ENCODE measurements around the gene CNOT11.

Gene CNOT11

GRCh38 chr2:101278925-101279324 lies 26.2 kb downstream of the CNOT11 start:
- no peak for DNase-seq (ENCODE audit: low read depth)

- DNase-seq (ENCODE audit: low read depth): no peak
Observed at GRCh38 chr2:101281482-101281881, 28.8 kb downstream of the CNOT11 start.

- no peak for DNase-seq (ENCODE audit: low read depth)
Observed at GRCh38 chr2:101282980-101283379, 30.3 kb downstream of the CNOT11 start.

DNA sequence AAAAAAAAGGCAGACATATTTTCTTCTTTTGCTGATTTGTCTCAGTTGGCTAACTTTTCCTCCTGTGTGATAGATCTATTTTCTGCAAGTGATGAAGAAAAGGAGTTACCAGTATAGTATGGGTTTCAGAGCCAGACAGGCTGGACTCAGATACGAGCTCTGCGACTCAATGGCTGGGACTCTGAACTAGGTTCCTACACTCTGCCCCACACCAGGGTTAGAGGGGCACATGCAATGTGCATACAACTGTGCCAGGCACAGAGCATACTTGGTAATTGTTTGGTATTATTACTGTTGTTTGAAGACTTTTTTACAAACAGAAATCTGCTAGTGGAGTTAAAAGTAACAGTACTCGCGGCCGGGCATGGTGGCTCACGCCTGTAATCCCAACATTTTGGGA lies 34.0 kb downstream of the CNOT11 start:
- DNase-seq (ENCODE audit: low read depth): no peak

- no peak for DNase-seq (ENCODE audit: low read depth)
Observed at GRCh38 chr2:101287303-101287702, 34.6 kb downstream of the CNOT11 start.

- DNase-seq (ENCODE audit: low read depth): no peak
Observed at GRCh38 chr2:101290711-101291110, 38.0 kb downstream of the CNOT11 start.

DNA sequence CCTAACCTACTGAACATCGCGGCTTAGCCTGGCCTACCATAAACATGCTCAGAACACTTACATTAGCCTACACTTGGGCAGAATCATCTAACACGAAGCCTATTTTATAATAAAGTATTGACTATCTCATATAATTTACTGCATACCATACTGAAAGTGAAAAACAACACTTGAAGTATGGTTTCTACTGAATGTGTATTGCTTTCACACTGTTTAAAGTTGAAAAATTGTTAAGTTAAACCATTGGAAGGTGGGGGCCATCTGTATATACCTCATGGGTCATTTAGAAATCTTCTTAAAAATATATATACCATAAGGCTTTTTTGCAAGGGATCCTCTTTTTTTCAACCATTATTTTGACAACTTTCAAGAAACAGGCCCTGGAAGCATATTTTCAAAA lies 39.3 kb downstream of the CNOT11 start:
- DNase-seq (ENCODE audit: low read depth): no peak

DNA sequence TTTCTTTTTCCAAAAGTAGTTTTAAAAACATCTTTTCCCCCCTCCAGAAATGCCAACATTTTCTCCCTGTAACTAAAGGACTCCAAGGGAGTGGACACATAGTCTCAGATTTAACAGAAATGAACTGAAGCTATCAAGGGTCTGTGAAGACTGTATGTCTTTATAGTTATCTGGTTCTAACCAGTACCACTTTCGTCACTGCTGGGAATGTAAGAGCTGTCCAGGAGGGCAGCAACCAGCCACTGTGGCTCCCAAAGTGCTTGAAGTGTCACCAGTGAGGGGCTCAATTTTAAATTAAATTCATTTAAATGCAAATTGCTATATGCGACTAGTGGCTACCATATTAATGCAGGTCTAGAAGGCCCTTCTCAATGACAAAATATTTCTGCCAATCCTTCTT lies 40.9 kb downstream of the CNOT11 start:
- DNase-seq (ENCODE audit: low read depth): no peak

GRCh38 chr2:101294861-101295260 lies 42.2 kb downstream of the CNOT11 start:
- no peak for DNase-seq (ENCODE audit: low read depth)

DNA sequence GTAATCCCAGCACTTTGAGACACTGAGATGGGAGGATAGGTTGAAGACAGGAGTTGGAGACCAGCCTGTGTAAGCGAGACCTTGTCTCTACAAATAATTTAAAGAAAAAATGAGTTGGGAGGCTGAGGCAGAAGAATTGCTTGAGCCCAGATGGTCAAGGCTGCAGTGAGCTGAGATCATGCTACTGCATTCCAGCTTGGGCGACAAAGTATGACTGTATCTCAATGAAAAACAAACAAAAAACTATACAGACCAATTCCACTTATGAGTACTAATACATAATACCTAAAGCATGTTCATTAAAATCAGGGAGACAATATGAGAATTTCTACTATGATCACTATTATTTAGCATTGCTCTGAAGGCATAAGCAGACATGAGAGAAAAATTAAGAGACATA lies 43.2 kb downstream of the CNOT11 start:
- peak; percentile 90 for DNase-seq (ENCODE audit: low read depth)

DNA sequence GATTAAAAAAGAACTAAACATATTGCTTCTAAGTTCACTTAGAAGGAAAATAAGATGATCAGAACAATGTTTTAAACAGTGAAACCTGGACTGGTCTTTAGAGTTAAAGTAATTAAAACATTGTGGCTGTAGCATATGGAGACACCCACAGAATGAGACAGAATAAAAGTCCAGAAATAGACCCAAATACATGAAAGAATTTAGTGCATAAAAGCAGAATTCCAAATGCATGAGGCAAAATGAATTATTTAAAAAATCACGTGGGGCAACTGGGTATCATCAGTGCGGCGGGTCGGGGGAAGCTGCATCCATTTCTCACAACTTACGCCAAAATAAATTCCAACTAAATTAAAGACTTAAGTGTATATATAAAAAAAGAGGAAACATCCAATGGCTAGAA lies 43.7 kb downstream of the CNOT11 start:
- DNase-seq (ENCODE audit: low read depth): peak; percentile 85

GRCh38 chr2:101297383-101297782 lies 44.7 kb downstream of the CNOT11 start:
- DNase-seq (ENCODE audit: low read depth): no peak

GRCh38 chr2:101299604-101300003 lies 46.9 kb downstream of the CNOT11 start:
- no peak for DNase-seq (ENCODE audit: low read depth)

GRCh38 chr2:101300164-101300563 lies 47.5 kb downstream of the CNOT11 start:
- no peak for DNase-seq (ENCODE audit: low read depth)

DNA sequence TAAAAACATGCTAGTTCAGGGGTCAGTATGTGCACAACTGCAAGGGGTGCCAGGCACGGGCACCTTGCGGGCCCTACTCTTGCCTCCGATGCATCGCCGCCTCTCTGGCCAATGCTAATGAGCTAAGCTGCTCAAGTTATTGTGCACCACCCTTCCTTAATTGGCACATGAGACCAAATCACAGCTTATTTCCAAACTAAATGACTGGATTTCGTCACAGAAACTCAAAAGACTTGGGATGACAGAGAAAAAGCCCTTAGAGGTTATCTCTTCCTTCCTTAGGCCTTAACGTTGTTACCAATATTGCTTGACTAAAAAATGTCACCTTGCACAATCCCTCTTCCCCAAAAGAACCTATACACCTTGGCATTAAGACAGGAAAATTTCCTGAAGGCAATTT lies 48.1 kb downstream of the CNOT11 start:
- DNase-seq (ENCODE audit: low read depth): no peak

DNA sequence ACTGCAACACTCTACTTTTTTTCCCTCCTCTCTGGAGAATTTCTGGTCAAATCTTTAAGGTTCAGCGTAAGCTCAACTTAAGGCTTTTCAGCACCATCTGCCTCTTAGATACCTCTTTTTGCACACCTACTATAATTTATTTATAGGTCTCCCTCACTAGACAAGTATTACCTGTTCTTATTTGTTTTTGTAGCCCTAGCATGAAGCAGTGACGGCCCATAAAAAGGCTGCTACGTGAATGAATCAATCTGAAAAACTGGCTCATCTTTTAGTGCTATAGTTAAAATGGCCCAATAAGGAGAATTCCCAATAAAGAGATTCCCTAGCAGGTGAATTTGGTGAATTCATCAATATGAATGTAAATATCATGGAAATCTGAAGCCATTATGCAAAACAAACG lies 49.3 kb downstream of the CNOT11 start:
- DNase-seq (ENCODE audit: low read depth): no peak

GRCh38 chr2:101303688-101304087 lies 51.0 kb downstream of the CNOT11 start:
- no peak for DNase-seq (ENCODE audit: low read depth)

DNA sequence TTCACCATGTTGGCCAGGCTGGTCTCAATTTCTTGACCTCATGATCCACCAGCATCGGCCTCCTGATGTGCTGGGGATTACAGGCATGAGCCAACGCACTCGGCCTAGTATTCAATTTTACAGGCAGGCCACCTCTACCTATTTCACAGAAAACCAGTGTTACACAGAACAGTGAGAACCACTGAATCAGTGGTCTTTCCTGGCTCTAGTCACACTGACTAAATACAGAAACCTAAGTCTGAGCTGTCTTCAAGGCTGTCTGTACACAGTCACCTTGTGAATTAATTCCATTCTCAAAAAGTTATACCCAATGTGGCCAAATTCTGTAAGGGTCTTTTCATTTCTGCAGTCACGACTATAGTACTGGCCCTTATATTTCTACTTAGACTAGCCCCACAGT lies 52.3 kb downstream of the CNOT11 start:
- no peak for DNase-seq (ENCODE audit: low read depth)

DNA sequence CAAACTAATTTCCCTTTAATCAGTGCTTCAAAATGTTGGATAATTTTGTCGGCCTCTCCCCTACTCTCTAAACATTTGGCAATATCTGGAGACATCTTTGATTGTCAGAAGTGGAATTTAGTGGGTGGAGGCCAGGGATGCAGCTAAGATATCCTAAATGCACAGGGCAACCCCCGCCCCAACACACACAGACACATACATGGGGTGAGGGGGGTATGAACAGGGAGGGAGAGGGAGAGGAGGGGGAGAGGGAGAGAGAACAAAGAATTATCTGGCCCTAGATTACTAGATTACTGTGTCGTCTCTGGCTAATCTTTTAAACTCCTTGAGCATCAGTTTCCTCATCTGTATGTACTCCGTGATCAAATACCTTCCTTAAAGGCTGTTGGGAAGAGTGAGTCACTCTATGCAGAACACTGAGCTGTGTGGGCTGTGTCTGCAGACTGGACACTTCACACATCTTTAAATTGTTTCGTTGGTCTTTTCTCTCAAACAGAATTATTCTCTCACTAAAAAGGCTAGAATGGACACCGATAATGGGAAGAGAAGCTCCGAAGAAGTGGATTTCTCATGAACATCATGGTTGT lies 52.9 kb downstream of the CNOT11 start:
- peak; percentile 77 for DNase-seq (ENCODE audit: low read depth)

GRCh38 chr2:101306410-101306809 lies 53.7 kb downstream of the CNOT11 start:
- DNase-seq (ENCODE audit: low read depth): no peak

DNA sequence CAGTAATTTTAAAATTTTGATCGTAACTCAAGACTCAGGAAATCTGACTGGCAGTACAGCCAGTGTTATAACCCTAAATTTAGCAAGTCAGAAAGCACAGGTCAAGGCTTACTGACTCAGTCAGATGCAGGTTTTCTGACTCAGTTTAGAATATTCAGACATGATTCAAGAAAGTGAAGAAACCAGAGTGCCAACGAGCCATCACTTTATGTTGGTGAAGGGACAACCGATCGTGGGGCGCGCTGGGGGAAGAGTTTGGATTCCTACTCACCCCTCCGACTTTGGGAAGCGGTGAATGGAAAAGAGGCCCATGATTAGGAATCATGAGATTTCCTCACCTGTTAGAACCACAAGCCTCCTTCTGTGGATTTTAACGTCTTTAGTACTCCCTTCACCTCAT lies 54.8 kb downstream of the CNOT11 start:
- DNase-seq (ENCODE audit: low read depth): peak; percentile 17

DNA sequence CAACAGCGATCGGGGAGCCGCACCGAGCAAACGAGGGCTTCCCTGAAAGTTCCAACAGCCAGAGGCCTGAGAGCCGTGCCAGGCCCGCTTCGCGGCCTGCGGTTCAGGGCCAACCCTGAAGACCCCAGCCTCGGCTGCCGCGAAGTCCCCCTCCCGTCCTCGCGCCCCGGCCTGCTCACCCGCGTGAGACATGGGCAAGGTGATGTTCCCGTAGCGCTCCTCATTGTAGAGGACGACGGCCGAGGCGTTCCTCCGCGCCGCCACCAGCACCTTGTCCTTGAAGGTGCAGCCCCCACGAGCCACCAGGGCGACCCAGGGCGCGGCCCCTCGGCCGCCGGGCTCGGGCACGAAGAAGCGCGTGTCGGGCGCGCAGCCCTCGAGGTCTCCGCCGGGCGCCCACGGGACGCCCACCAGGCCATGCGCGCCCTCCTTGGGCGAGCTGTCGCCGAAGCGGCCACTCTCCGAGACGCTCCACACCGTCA lies 55.3 kb downstream of the CNOT11 start:
- DNase-seq (ENCODE audit: low read depth): peak; percentile 16

DNA sequence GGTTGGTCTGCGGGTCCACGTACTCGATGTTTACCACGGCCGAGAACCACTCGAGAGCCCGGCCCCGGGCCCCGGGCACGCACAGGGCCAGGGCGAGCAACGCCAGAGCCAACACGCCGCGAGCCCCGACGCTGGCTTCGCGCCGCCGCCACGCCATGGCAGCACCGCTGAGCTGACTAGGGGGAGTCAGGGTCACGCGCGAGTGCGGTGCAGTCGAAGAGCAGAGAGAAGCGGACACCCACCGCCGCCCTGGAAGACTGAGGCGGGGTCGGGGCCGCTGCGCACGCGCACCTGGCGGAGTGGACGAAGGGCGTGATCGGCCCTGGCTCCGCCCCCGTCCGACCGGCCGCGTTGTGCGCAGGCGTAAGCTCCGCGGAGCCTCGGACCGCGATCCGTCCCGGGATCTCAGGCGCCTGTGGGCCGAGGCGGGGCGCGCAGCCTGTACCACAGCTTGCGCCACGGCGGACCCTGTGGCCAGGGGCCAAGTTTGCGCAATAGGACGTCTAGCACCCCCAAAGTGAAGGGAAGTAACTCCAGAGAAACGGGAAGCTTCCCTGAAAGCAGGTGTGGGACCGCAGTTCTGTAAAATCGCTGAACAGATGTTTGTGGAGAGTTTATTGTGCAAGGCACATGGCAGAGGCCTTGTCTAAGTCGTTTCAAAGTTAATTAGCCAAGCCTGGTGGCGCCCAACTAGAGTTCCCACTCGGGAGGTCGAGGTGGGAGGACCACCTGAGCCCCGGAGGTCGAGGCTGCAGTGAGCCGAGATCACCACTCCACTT lies 55.9 kb downstream of the CNOT11 start, which contains the start of gene RNF149:
Gene RNF149 (minus strand): TSS at position 270 of the 779 bp plus-strand sequence. CDS start 113 bp downstream, at position 157.
- peak; percentile 88 for DNase-seq (ENCODE audit: low read depth)

Data from EH (cell line).